NT2/D1 (cell line): Measurements from ENCODE around the gene LTF.

Experiments
- DNase-seq: peaks from one replicate; pipeline ENCODE4 v3.0.0-alpha.2; 2011; ENCODE audit warnings: low read depth, low spot score
- H3K27me3 ChIP-seq: 2 replicates; pipeline ENCODE4 v1.6.0; 2011; ENCODE audit warnings: mild to moderate bottlenecking; ENCODE audit not compliant: insufficient read length, insufficient read depth
- H3K36me3 ChIP-seq: 2 replicates; pipeline ENCODE4 v1.6.1; 2011; ENCODE audit warnings: mild to moderate bottlenecking, low read length, mixed read lengths; ENCODE audit not compliant: insufficient read depth, insufficient read length
- H3K4me1 ChIP-seq: 2 replicates; pipeline ENCODE4 v1.5.1; 2011; ENCODE audit not compliant: insufficient read depth, insufficient read length
- H3K4me3 ChIP-seq: 2 replicates; pipeline ENCODE4 v1.5.1; 2011; ENCODE audit warnings: low read depth; ENCODE audit not compliant: insufficient read length
- H3K9ac ChIP-seq: 2 replicates; pipeline ENCODE4 v1.6.0; 2011; ENCODE audit warnings: low read depth; ENCODE audit not compliant: insufficient read length
- H3K9me3 ChIP-seq: 2 replicates; pipeline ENCODE4 v1.5.1; 2011; ENCODE audit warnings: mild to moderate bottlenecking, low read length; ENCODE audit not compliant: insufficient read depth
- SUZ12 ChIP-seq: IDR thresholded peaks from 2 replicates; pipeline ENCODE4 v1.6.1; 2011; ENCODE audit not compliant: insufficient read length, insufficient read depth; ENCODE audit errors: extremely low read depth
- YY1 ChIP-seq: IDR thresholded peaks from 2 replicates; pipeline ENCODE4 v1.6.1; 2011; ENCODE audit not compliant: insufficient read length, insufficient read depth
- ZNF274 ChIP-seq: IDR thresholded peaks from 2 replicates; pipeline ENCODE4 v1.6.1; 2011; ENCODE audit warnings: mild to moderate bottlenecking, low read depth, low read length

The LTF gene

GRCh38 chr3:46411271-46411670 is 53.4 kb downstream of the LTF start:
- H3K27me3 ChIP-seq, result no peaks in the 10 kb centered on the region
- no peak for DNase-seq
- H3K9ac ChIP-seq, result no peak overlapping the region
- no peak overlapping the region for H3K4me3 ChIP-seq
- H3K36me3 ChIP-seq, result no peaks in the 10 kb centered on the region
- no peaks in the 10 kb centered on the region for H3K4me1 ChIP-seq
- no peaks in the 10 kb centered on the region for H3K9me3 ChIP-seq
- TF ChIP-seq YY1, result no peak
- TF ChIP-seq SUZ12, result no peak
- no peak for TF ChIP-seq ZNF274

GRCh38 chr3:46410669-46411068 is 54.0 kb downstream of the LTF start:
- Histone ChIP-seq H3K27me3 (no peaks in the 10 kb centered on the region), H3K9ac (no peak overlapping the region), H3K4me3 (no peak overlapping the region), H3K9me3 (no peaks in the 10 kb centered on the region), H3K4me1 (no peaks in the 10 kb centered on the region), H3K36me3 (no peaks in the 10 kb centered on the region)
- TF ChIP-seq SUZ12, result no peak
- no peak for TF ChIP-seq ZNF274
- no peak for TF ChIP-seq YY1
- DNase-seq, result no peak

- peaks cover 4% of the 10 kb centered on the region for H3K4me1 ChIP-seq
Observed at GRCh38 chr3:46409739-46410489, 54.8 kb downstream of the LTF start.

GRCh38 chr3:46408853-46409252 is 55.9 kb downstream of the LTF start:
- no peaks in the 10 kb centered on the region for H3K9me3 ChIP-seq
- H3K27me3 ChIP-seq, result no peaks in the 10 kb centered on the region
- peaks cover 4% of the 10 kb centered on the region for H3K4me1 ChIP-seq
- TF ChIP-seq YY1 (no peak), ZNF274 (no peak), SUZ12 (no peak)
- H3K36me3 ChIP-seq, result no peaks in the 10 kb centered on the region
- H3K4me3 ChIP-seq, result no peak overlapping the region
- DNase-seq, result no peak
- no peak overlapping the region for H3K9ac ChIP-seq

More at GRCh38 chr3:46409739-46410489, 54.8 kb downstream of the LTF start:
- no peaks in the 10 kb centered on the region for H3K36me3 ChIP-seq
- DNase-seq, result no peak
- TF ChIP-seq ZNF274, result no peak
- no peak for TF ChIP-seq YY1
- no peak for TF ChIP-seq SUZ12
- H3K27me3 ChIP-seq, result no peaks in the 10 kb centered on the region
- H3K4me3 ChIP-seq, result no peak overlapping the region
- H3K9ac ChIP-seq, result no peak overlapping the region
- H3K9me3 ChIP-seq, result no peaks in the 10 kb centered on the region

GRCh38 chr3:46407970-46408369 is 56.7 kb downstream of the LTF start:
- no peak overlapping the region for H3K4me3 ChIP-seq
- no peak overlapping the region for H3K9ac ChIP-seq
- DNase-seq, result no peak

GRCh38 chr3:46406788-46407611 is 57.7 kb downstream of the LTF start, which contains the start of the genes CCR5AS and CCRL2:
Gene CCR5AS (minus strand): TSS chr3:46407066.
Gene CCRL2 (plus strand): TSS chr3:46407259. CDS start chr3:46408080, 821 bp downstream.
- H3K27me3 ChIP-seq, result no peaks in the 10 kb centered on the region
- H3K9me3 ChIP-seq, result no peaks in the 10 kb centered on the region
- no peak within 1 kb of the TSS for H3K9ac ChIP-seq
- DNase-seq, result no peak
- no peak within 1 kb of the TSS for H3K4me3 ChIP-seq
- H3K36me3 ChIP-seq, result no peaks in the 10 kb centered on the region
- no peak for TF ChIP-seq SUZ12
- no peak for TF ChIP-seq YY1
- no peak for TF ChIP-seq ZNF274
- peaks cover 4% of the 10 kb centered on the region for H3K4me1 ChIP-seq

More at GRCh38 chr3:46407970-46408369, 56.7 kb downstream of the LTF start:
- TF ChIP-seq SUZ12 (no peak), YY1 (no peak), ZNF274 (no peak)
- Histone ChIP-seq H3K36me3 (no peaks in the 10 kb centered on the region), H3K4me1 (peaks cover 4% of the 10 kb centered on the region), H3K9me3 (no peaks in the 10 kb centered on the region), H3K27me3 (no peaks in the 10 kb centered on the region)

GRCh38 chr3:46406443-46406787 is 58.3 kb downstream of the LTF start:
- TF ChIP-seq YY1 (no peak), SUZ12 (no peak), ZNF274 (no peak)
- H3K9ac ChIP-seq, result no peak overlapping the region
- no peak for DNase-seq
- no peaks in the 10 kb centered on the region for H3K36me3 ChIP-seq
- H3K4me3 ChIP-seq, result no peak overlapping the region
- H3K27me3 ChIP-seq, result no peaks in the 10 kb centered on the region
- no peaks in the 10 kb centered on the region for H3K9me3 ChIP-seq
- peaks cover 4% of the 10 kb centered on the region for H3K4me1 ChIP-seq
